NCI-H524 (cell line): Measurements from ENCODE around the gene ATP6V0D1.

Experiments used
- DNase-seq, 2 experiments: peaks; one replicate each; lab custom pipeline; 2025; lab: John Stamatoyannopoulos, UW

ATP6V0D1 gene

DNA sequence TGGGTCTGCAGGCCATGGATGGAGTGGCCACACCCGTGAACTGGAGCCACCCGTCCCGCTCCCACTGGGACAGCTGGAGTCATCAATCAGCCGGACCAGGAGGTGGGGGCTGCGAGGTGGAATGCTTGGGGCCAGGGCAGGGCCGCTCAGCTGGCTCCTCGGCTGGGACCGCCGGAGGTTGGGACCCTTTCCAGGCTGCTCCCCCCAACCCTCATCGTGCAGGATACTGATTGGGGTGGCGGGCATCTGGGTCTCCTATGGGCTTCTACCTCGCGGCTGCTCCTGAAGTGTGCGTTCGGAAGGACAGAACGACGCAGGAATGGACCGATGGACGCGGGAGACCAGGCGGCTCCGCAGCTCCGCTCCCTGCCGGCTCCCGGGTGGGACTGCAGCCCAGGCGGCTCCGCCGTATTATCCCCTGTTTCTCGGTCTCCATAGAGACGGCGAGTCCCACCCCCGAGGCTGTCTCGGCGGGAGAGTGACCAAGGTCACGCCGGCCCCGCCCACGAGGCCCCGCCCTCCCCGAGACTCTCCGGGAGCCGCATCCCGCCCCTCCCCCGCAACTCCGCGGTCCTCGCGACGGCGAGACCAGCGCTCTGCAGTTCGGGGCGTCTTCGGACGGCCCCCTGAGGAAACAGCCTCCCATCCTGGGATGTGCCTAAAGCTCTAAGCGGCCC, 87.7 kb downstream of the ATP6V0D1 start, which contains the start of gene TPPP3:
Gene TPPP3 (minus strand): TSS at position 388 of the 677 bp plus-strand sequence. CDS start 2,387 bp downstream, outside the sequence.
- DNase-seq: peak; percentile 87 to 91

DNA sequence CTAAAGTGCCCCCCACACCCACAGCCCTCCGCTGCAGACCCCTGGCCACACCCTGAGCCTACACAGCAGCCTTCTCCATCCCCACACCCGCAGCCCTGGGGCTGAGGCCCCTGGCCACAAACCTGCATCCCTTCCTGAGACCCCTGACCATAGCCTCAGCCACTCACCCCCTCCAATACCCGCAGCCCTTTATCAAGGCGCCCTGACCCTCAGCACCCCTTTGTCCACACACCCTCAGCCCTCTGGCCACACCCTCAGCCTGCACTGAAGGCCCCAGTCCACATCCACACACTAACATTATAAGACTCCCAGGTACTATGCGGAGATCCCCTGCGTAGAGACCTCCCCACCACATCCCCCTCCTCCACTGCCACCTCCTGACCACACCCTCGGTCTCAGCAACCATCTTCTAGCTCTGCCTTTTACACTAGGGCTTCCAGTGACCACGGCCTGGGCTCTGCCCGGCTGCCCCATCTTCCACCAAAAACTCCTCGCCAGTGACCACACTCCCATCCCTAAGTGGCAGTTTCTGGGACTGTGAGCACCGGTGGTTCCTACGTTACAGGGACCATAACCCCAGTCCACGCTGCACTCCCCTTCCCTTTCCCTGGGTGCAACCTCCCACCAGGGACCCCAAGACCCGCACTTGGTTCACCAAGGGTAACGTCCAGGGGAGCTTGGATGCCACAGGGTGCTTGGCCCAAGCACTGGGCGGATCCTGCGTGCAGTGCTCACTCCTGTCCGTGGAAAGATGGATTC, 88.5 kb downstream of the ATP6V0D1 start:
- no peak for DNase-seq

DNA sequence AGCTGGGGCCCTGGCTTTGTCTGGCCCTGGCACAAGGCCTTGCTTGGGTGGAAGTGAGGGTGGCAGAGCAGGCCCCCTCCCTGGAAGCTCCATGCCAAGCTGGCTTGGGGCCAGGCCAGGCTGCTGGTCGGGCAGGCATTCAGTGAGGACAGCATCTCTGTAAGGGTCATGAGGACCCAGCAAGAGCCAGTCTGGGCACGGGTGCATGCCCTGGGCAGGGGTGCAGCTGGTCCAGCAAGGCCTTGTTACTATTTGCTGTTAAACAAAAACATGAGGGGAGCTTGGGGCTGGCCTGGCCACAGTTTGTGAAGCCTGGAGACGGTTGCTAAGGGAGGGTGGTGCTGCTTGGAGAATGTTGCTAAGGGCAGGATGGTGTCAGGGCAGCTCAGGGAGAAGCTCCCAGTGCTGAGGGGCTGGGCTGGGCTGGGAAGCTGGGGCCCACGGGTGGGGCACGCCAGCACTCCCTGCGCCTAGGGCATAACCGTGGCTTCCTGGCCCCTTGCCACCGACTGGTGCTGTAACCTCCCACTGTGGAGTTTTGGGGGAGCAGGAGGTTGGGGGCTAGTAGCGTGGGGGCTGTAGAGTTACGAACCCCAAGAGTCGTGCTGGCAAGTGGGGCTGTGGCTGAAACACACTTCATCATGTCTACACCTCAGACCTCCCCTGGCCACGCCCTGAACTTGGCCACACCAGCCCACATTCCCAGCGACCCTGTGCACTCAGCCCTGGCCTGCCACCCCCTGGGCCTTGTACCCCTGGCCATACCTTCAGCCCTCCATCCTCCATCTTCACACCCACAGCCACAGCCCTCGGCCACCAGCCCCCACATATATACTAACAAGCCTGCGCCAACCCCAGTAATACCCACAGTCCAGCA, 89.3 kb downstream of the ATP6V0D1 start:
- no peak for DNase-seq

DNA sequence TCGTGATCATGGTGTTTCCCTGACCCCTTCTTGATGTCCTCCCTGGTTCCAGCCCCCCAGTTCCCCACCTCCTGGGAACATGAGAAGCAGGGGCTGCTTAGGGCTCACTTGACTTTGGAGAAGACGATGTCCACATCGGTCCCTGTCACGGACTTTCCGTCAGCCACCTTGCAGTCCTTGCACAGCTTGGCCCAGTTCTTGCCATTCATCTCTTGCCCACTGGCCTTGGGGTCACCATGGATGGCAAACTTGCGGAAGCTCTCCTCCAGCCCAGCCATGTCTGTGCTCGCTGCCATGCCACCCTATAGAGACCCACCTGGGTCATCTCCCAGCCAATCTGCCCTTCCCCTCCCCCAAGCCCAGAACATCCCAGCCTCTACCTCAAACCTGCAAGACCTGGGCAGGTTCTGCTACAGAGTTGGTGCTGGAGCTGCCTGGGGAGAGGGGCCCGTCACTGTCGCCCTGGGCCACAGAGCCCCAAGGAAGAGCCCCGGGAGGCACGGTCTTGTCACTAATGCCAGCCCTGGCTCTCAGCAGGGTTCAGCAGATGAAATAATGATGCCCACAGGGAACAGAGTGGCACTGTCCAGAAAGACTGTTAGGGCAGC, 90.0 kb downstream of the ATP6V0D1 start:
- DNase-seq: no peak

DNA sequence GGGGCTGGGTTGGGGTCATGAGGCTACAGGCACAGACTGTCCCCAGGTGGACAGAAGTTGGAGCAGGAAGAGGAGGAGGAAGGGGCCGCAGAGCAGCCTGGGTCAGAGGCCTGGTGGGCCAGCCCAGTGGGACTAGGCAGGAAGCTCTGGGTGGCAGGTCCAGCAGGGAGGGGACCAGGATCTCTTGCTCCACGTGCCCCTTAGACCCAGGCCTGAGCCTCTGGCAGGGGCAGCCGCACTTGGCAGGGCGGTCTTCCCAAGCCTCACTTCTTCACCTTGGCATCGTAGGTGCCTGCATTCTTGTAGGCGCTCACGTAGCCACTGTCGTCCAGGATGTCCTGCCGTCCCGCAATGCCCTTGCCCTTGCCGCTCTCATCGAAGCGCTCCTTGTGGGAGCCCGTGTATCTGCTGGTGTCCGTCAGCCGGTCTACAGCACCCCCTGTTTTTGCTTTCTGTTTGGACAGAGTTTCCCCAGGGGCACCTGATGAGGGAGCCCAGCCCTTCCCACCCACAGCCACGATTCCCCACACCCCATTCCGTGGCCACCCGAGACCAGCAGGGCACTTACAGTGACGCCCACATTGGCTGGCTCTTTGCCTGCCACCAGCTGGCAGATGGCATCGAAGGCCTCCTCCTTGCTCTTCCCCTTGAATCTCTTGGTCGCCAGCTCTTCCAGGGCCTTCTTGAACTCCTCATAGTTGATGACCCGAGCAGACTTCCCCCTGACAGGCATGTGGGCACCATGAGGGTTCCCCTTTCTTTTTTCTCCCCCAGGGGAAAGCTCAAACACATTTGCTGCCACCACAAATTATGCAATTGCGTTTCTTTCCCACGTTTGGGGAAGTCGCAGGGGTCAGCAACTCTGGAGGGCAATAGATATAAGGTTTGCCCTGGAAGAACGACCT, 90.8 kb downstream of the ATP6V0D1 start:
- no peak for DNase-seq

DNA sequence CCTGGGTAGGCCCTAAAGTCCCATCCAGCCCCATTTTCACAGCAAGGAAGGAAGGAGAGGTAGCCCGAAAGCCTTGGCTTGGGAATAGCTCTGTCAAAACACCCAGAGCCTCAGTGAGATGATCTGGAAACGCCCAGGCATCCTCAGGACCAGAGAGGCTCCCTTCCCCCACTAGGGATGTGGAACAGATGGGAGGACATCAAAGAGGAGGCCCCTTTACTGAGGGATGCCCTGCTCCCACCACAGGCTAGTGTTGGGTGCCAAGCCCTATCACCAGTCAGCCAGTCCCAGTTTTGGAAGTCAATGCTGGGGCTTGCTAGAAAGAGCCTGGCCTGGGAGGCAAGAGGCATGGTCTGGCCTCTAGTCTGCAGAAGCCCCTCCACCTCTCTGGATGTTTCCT, 92.4 kb downstream of the ATP6V0D1 start:
- DNase-seq: peak in 1 of 2 experiments; percentile 48

DNA sequence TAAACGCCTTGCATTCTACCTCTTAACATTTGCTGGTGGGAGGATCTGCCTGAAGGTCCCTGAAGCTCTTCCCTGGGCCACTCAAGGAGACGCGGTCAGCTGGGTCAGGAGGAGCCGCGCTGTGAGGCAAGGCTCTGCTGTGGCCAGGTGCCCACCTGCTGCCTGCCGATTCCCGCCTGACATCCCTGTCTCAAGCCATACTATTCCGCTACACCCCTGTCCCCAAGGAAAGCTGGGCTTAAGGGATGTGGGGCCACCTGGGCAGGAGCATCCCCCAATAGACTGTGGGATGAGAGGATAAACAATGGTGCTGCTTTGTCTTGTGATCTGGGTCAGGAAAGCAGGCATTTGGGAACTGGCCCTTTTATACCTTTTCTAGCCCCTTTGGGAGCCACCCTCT, 92.8 kb downstream of the ATP6V0D1 start:
- DNase-seq: no peak
